Activated CD4-positive, alpha-beta T cell treated with anti-CD3 and anti-CD28 coated beads, Interleukin-2, amount 10 ng/mL, durations not matched to agents 24 days and 14 days (primary cell): Measurements from ENCODE around the gene GRIK4. TPM values are rescaled to one million over a fixed set of nuclear protein-coding genes. Genes with fewer than 3 reads are reported as not detected.
A peak's percentile ranks its signal among the peaks of the same experiment; 100 is the strongest.

Source experiments
- DNase-seq: peaks from one replicate; pipeline ENCODE4 v3.0.0; 2022
- H3K27ac Mint-ChIP-seq: one replicate; pipeline ENCODE4 v1.8.0; 2022; ENCODE audit warnings: mild to moderate bottlenecking, mixed read lengths
- H3K27me3 Mint-ChIP-seq: one replicate; pipeline ENCODE4 v1.8.0; 2022; ENCODE audit warnings: mixed read lengths
- H3K36me3 Mint-ChIP-seq: one replicate; pipeline ENCODE4 v1.8.0; 2022; ENCODE audit warnings: low read depth, mild to moderate bottlenecking, mixed read lengths
- H3K4me1 Mint-ChIP-seq: one replicate; pipeline ENCODE4 v1.8.0; 2021; ENCODE audit warnings: mixed read lengths
- H3K4me3 Mint-ChIP-seq: one replicate; pipeline ENCODE4 v1.8.0; 2022; ENCODE audit warnings: mild to moderate bottlenecking, moderate library complexity, mixed read lengths
- H3K9me3 Mint-ChIP-seq: one replicate; pipeline ENCODE4 v1.8.0; 2021; ENCODE audit warnings: mixed read lengths
- intact Hi-C: fragments of 100-400 bp; cut with micrococcal nuclease; formaldehyde crosslinking; loops from one replicate; pipeline ENCODE4 v1.15.1; 2023
- total RNA-seq: library from RNA; stranded (reverse); gene quantifications from 2 replicates; pipeline ENCODE4 v1.2.3, GENCODE V29; 2022

Gene GRIK4
- total RNA-seq, 1 donor from 2014 or later: 0.09 TPM

GRCh38 chr11:120945042-120945441, 433.5 kb downstream of the GRIK4 start:
- no peak for DNase-seq
- Mint-ChIP-seq H3K27ac (no peak overlapping the region), H3K27me3 (peaks cover 5% of the 10 kb centered on the region), H3K4me3 (no peak overlapping the region), H3K9me3 (peaks cover 10% of the 10 kb centered on the region), H3K4me1 (no peaks in the 10 kb centered on the region), H3K36me3 (no peaks in the 10 kb centered on the region)
- intact Hi-C loops: no loop called here

- Mint-ChIP-seq H3K9me3 (no peaks in the 10 kb centered on the region), H3K36me3 (no peaks in the 10 kb centered on the region), H3K4me1 (peaks cover 2% of the 10 kb centered on the region), H3K27me3 (peaks cover 7% of the 10 kb centered on the region), H3K4me3 (no peak overlapping the region), H3K27ac (no peak overlapping the region)
- intact Hi-C loops: loop anchor here (5.0 to 10.0 kb wide), 4 partner anchors 116 to 439 kb away; partner anchors contain the start of gene GRIK4
- DNase-seq: no peak
Measured at GRCh38 chr11:120950880-120951279, 439.3 kb downstream of the GRIK4 start.

- peaks cover 7% of the 10 kb centered on the region for H3K4me1 Mint-ChIP-seq
- H3K36me3 Mint-ChIP-seq: no peaks in the 10 kb centered on the region
- peak; percentile 86 for DNase-seq
- intact Hi-C loops: loop anchor here (5.0 to 10.0 kb wide), 4 partner anchors 118 to 440 kb away; partner anchors contain the start of gene GRIK4
- no peak overlapping the region for H3K27ac Mint-ChIP-seq
- H3K27me3 Mint-ChIP-seq: peaks cover 7% of the 10 kb centered on the region
- no peaks in the 10 kb centered on the region for H3K9me3 Mint-ChIP-seq
- H3K4me3 Mint-ChIP-seq: peak overlapping the region; percentile 54
Measured at GRCh38 chr11:120952461-120953434, 441.2 kb downstream of the GRIK4 start.

- DNase-seq: no peak
- no peak overlapping the region for H3K27ac Mint-ChIP-seq
- no peaks in the 10 kb centered on the region for H3K36me3 Mint-ChIP-seq
- H3K9me3 Mint-ChIP-seq: no peaks in the 10 kb centered on the region
- H3K4me1 Mint-ChIP-seq: peaks cover 7% of the 10 kb centered on the region
- intact Hi-C loops: loop anchor here (5.0 to 10.0 kb wide), 4 partner anchors 120 to 442 kb away; partner anchors contain the start of gene GRIK4
- peaks cover 4% of the 10 kb centered on the region for H3K27me3 Mint-ChIP-seq
- H3K4me3 Mint-ChIP-seq: no peak overlapping the region
Measured at GRCh38 chr11:120954381-120954780, 442.8 kb downstream of the GRIK4 start.

GRCh38 chr11:120956710-120957495, 445.4 kb downstream of the GRIK4 start:
- peak overlapping the region; percentile 42 for H3K27ac Mint-ChIP-seq
- peaks cover 7% of the 10 kb centered on the region for H3K4me1 Mint-ChIP-seq
- no peaks in the 10 kb centered on the region for H3K9me3 Mint-ChIP-seq
- H3K36me3 Mint-ChIP-seq: no peaks in the 10 kb centered on the region
- no peaks in the 10 kb centered on the region for H3K27me3 Mint-ChIP-seq
- intact Hi-C loops: loop anchor here (10.0 kb wide), 3 partner anchors 122 to 292 kb away; no protein-coding TSS in a partner anchor
- no peak overlapping the region for H3K4me3 Mint-ChIP-seq
- peak; percentile 69 for DNase-seq

- Mint-ChIP-seq H3K36me3 (no peaks in the 10 kb centered on the region), H3K27ac (no peak overlapping the region), H3K4me3 (no peak overlapping the region), H3K9me3 (no peaks in the 10 kb centered on the region), H3K4me1 (peaks cover 5% of the 10 kb centered on the region), H3K27me3 (no peaks in the 10 kb centered on the region)
- intact Hi-C loops: loop anchor here (10.0 kb wide), 3 partner anchors 123 to 293 kb away; no protein-coding TSS in a partner anchor
- no peak for DNase-seq
Measured at GRCh38 chr11:120958185-120958584, 446.6 kb downstream of the GRIK4 start.

GRCh38 chr11:120959189-120959588, 447.6 kb downstream of the GRIK4 start:
- intact Hi-C loops: loop anchor here (10.0 kb wide), 3 partner anchors 124 to 294 kb away; no protein-coding TSS in a partner anchor
- Mint-ChIP-seq H3K27me3 (no peaks in the 10 kb centered on the region), H3K9me3 (no peaks in the 10 kb centered on the region), H3K4me1 (peaks cover 5% of the 10 kb centered on the region), H3K27ac (no peak overlapping the region), H3K4me3 (no peak overlapping the region), H3K36me3 (no peaks in the 10 kb centered on the region)
- no peak for DNase-seq

GRCh38 chr11:120964857-120965256, 453.3 kb downstream of the GRIK4 start:
- H3K9me3 Mint-ChIP-seq: no peaks in the 10 kb centered on the region
- H3K4me1 Mint-ChIP-seq: no peaks in the 10 kb centered on the region
- intact Hi-C loops: no loop called here
- H3K36me3 Mint-ChIP-seq: no peaks in the 10 kb centered on the region
- H3K27ac Mint-ChIP-seq: no peak overlapping the region
- no peak overlapping the region for H3K4me3 Mint-ChIP-seq
- no peak for DNase-seq
- H3K27me3 Mint-ChIP-seq: peaks cover 2% of the 10 kb centered on the region

GRCh38 chr11:120966840-120967239, 455.3 kb downstream of the GRIK4 start:
- no peak overlapping the region for H3K4me3 Mint-ChIP-seq
- no peak overlapping the region for H3K27ac Mint-ChIP-seq
- H3K27me3 Mint-ChIP-seq: peaks cover 3% of the 10 kb centered on the region
- DNase-seq: no peak
- H3K4me1 Mint-ChIP-seq: no peaks in the 10 kb centered on the region
- intact Hi-C loops: no loop called here
- no peaks in the 10 kb centered on the region for H3K36me3 Mint-ChIP-seq
- H3K9me3 Mint-ChIP-seq: no peaks in the 10 kb centered on the region

GRCh38 chr11:120969993-120970392, 458.4 kb downstream of the GRIK4 start:
- intact Hi-C loops: no loop called here
- no peaks in the 10 kb centered on the region for H3K4me1 Mint-ChIP-seq

GRCh38 chr11:120971825-120972224, 460.3 kb downstream of the GRIK4 start:
- no peak for DNase-seq
- no peak overlapping the region for H3K4me3 Mint-ChIP-seq
- H3K4me1 Mint-ChIP-seq: no peaks in the 10 kb centered on the region
- peaks cover 18% of the 10 kb centered on the region for H3K27me3 Mint-ChIP-seq
- no peak overlapping the region for H3K27ac Mint-ChIP-seq
- no peaks in the 10 kb centered on the region for H3K36me3 Mint-ChIP-seq
- no peaks in the 10 kb centered on the region for H3K9me3 Mint-ChIP-seq
- intact Hi-C loops: no loop called here

More at GRCh38 chr11:120969993-120970392, 458.4 kb downstream of the GRIK4 start:
- H3K36me3 Mint-ChIP-seq: no peaks in the 10 kb centered on the region
- no peak overlapping the region for H3K4me3 Mint-ChIP-seq
- H3K27me3 Mint-ChIP-seq: peaks cover 10% of the 10 kb centered on the region
- no peaks in the 10 kb centered on the region for H3K9me3 Mint-ChIP-seq
- no peak overlapping the region for H3K27ac Mint-ChIP-seq
- DNase-seq: no peak

GRCh38 chr11:120972621-120973020, 461.1 kb downstream of the GRIK4 start:
- H3K9me3 Mint-ChIP-seq: no peaks in the 10 kb centered on the region
- H3K36me3 Mint-ChIP-seq: no peaks in the 10 kb centered on the region
- intact Hi-C loops: no loop called here
- H3K27me3 Mint-ChIP-seq: peaks cover 19% of the 10 kb centered on the region
- H3K4me3 Mint-ChIP-seq: no peak overlapping the region
- no peak for DNase-seq
- no peak overlapping the region for H3K27ac Mint-ChIP-seq
- no peaks in the 10 kb centered on the region for H3K4me1 Mint-ChIP-seq

GRCh38 chr11:120973501-120973900, 462.0 kb downstream of the GRIK4 start:
- H3K9me3 Mint-ChIP-seq: no peaks in the 10 kb centered on the region
- intact Hi-C loops: no loop called here
- H3K4me1 Mint-ChIP-seq: no peaks in the 10 kb centered on the region
- no peak overlapping the region for H3K4me3 Mint-ChIP-seq
- no peak overlapping the region for H3K27ac Mint-ChIP-seq
- peaks cover 25% of the 10 kb centered on the region for H3K27me3 Mint-ChIP-seq
- no peak for DNase-seq
- no peaks in the 10 kb centered on the region for H3K36me3 Mint-ChIP-seq
